Heart left ventricle (tissue), 13 donors: ENCODE measurements around the gene CDC42EP5.

Experiments used
- POLR2A ChIP-seq, 2 donors: fragments of 450-650 bp; IDR thresholded peaks; one replicate each; pipeline ENCODE4 v1.6.1; 2017; ENCODE audit warnings: antibody characterized with exemption in 2 of 2, mild to moderate bottlenecking in 2 of 2, moderate library complexity in 2 of 2
- TF ChIP-seq, protein P1 (sequence below), 12 donors: fragments of 200-600 bp; sonication (generic) in 4 of 12; IDR thresholded peaks; one replicate each; pipeline versions ENCODE4 v1.5.0 to v1.8.0; 2018 to 2022; ENCODE audit warnings: antibody characterized with exemption in 12 of 12, mild to moderate bottlenecking in 5 of 12
- donor health status: ischemic (EF 13 %, LVEDD 7.1; RV severe dilation, severe dysfunction).
- donor health status: DM: no; HTN: yes; CAD: no.
- donor health status: DM: no; HTN: no; CAD: no.
- donor health status: ischemic (EF 25% LVEDD 6.9; RV normal size, moderate dysfunction).
- donor health status: ischemic (EF 25% LVEDD 5.7; RV mildly dilated, moderate dysfunction).
- donor health status: ischemic (EF 35%, LVEDD 5.7; RV mildly dilated, moderate dysfunction).
- donor health status: nonischemic (EF 11% LVEDD 7.7; RV severe dilation, severe dysfunction).
- donor health status: DM: yes; HTN: yes; CAD: no.
- donor health status: PGD.
- donor health status: ischemic (EF 29% LVEDD 5.4; RV normal size, mild dysfunction).
- donor health status: nonischemic (EF 23%, LVEDD 6.1; RV moderate dilation, normal function).

DNA sequence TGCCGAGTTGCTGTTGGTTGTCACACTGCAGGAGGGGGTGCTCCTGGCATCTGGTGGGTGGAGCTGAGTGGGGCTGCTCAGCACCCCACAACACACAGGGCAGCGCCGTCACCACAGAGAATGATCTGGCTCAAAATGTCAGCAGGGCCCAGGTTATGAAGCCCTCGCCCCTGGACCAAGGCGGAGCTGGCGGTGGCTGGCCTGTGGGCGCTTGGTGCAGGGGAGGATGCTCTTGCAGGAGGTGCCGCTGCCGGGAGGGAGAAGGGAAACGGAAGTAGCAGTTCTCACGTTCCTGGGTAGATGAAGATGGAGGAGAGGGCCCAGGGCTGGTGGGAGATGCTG, 38.3 kb downstream of the CDC42EP5 start:
- TF ChIP-seq, protein P1, sequence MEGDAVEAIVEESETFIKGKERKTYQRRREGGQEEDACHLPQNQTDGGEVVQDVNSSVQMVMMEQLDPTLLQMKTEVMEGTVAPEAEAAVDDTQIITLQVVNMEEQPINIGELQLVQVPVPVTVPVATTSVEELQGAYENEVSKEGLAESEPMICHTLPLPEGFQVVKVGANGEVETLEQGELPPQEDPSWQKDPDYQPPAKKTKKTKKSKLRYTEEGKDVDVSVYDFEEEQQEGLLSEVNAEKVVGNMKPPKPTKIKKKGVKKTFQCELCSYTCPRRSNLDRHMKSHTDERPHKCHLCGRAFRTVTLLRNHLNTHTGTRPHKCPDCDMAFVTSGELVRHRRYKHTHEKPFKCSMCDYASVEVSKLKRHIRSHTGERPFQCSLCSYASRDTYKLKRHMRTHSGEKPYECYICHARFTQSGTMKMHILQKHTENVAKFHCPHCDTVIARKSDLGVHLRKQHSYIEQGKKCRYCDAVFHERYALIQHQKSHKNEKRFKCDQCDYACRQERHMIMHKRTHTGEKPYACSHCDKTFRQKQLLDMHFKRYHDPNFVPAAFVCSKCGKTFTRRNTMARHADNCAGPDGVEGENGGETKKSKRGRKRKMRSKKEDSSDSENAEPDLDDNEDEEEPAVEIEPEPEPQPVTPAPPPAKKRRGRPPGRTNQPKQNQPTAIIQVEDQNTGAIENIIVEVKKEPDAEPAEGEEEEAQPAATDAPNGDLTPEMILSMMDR (IDR thresholded peaks at IDR 0.05), result no peak
- TF ChIP-seq POLR2A (IDR thresholded peaks at IDR 0.05), result no peak
